Thyroid gland (tissue), 4 donors: ENCODE measurements around the gene TNS2.

Experiments
- POLR2A ChIP-seq, 2 donors: fragments of 450-650 bp; IDR thresholded peaks; one replicate each; pipeline ENCODE4 v1.6.1; 2017; ENCODE audit warnings: antibody characterized with exemption in 2 of 2, mild to moderate bottlenecking in 2 of 2, moderate library complexity in 1 of 2
- TF ChIP-seq, protein P1 (sequence below), 6 experiments: fragments of 200-600 bp in 3 of 6; fragments of 450-650 bp in 3 of 6; sonication (generic) in 3 of 6; IDR thresholded peaks; one replicate each; pipeline ENCODE4 v1.5.1; 2016 to 2019; ENCODE audit warnings: antibody characterized with exemption in 6 of 6, mild to moderate bottlenecking in 2 of 6, inconsistent platforms in 1 of 6, moderate library complexity in 1 of 6

DNA sequence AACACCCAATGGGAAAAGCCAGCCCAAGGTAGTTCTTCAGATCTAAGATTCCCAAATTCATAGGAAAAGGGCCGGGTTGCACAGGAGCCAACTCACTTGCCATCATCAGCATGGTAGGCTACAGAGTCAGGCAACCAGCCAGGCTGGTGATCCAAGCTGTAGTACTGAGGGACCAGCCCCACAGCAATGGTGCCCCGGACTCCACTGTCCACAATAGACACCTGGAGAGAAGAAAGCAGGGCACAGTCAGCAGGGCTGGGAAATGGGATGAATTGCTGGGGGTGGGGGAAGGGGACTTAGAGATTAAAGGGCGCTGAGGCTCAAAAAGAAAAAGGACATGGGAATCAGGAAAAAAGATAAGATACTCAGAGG lies 25.1 kb downstream of the TNS2 start:
- TF ChIP-seq, protein P1, sequence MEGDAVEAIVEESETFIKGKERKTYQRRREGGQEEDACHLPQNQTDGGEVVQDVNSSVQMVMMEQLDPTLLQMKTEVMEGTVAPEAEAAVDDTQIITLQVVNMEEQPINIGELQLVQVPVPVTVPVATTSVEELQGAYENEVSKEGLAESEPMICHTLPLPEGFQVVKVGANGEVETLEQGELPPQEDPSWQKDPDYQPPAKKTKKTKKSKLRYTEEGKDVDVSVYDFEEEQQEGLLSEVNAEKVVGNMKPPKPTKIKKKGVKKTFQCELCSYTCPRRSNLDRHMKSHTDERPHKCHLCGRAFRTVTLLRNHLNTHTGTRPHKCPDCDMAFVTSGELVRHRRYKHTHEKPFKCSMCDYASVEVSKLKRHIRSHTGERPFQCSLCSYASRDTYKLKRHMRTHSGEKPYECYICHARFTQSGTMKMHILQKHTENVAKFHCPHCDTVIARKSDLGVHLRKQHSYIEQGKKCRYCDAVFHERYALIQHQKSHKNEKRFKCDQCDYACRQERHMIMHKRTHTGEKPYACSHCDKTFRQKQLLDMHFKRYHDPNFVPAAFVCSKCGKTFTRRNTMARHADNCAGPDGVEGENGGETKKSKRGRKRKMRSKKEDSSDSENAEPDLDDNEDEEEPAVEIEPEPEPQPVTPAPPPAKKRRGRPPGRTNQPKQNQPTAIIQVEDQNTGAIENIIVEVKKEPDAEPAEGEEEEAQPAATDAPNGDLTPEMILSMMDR (IDR thresholded peaks at IDR 0.05): no peak
- TF ChIP-seq POLR2A (IDR thresholded peaks at IDR 0.05): no peak
